Hematopoietic multipotent progenitor cell treated with erythropoietin and hydrocortisone succinate and interleukin-3 and kit ligand, for 8 days (in vitro differentiated cells): Measurements from ENCODE around the gene FAM156A.
"Not testable (repeated sequence)": the region's sequence is repeated elsewhere in the genome, so short reads cannot be mapped to it uniquely, and the experiment has no call there.

Experiments
- DNase-seq: peaks from one replicate; pipeline ENCODE4 v3.0.0-alpha.2; 2015

The FAM156A gene

GRCh38 chrX:52958113-52958959 is at the start of gene FAM156A:
TSS of gene FAM156A (minus strand) at chrX:52958518. CDS start at chrX:52948588, 9,930 bp downstream.
- not testable (repeated sequence) for DNase-seq

- peak; percentile 8 for DNase-seq
These were observed 47.0 kb upstream of the FAM156A start for GRCh38 chrX:53005327-53005726.

GRCh38 chrX:53004811-53005210 is 46.5 kb upstream of the FAM156A start:
- no peak for DNase-seq

GRCh38 chrX:53004038-53004437 is 45.7 kb upstream of the FAM156A start:
- DNase-seq: no peak

- DNase-seq: no peak
These were observed 44.8 kb upstream of the FAM156A start for GRCh38 chrX:53003111-53003510.

- no peak for DNase-seq
These were observed 43.6 kb upstream of the FAM156A start for GRCh38 chrX:53001958-53002357.

- no peak for DNase-seq
These were observed 42.3 kb upstream of the FAM156A start for GRCh38 chrX:53000447-53001135.

- no peak for DNase-seq
These were observed 37.6 kb upstream of the FAM156A start for GRCh38 chrX:52995987-52996331.

GRCh38 chrX:52995135-52995986 is 37.0 kb upstream of the FAM156A start:
- peak; percentile 96 for DNase-seq

GRCh38 chrX:52990848-52991247 is 32.5 kb upstream of the FAM156A start:
- DNase-seq: no peak

- DNase-seq: peak; percentile 71
These were observed 31.8 kb upstream of the FAM156A start for GRCh38 chrX:52990011-52990631.

- DNase-seq: no peak
These were observed 30.9 kb upstream of the FAM156A start for GRCh38 chrX:52988985-52989917.

GRCh38 chrX:52983321-52984000 is 25.1 kb upstream of the FAM156A start:
- no peak for DNase-seq

GRCh38 chrX:52979993-52980392 is 21.7 kb upstream of the FAM156A start:
- no peak for DNase-seq

- no peak for DNase-seq
These were observed 21.2 kb upstream of the FAM156A start for GRCh38 chrX:52979568-52979967.

GRCh38 chrX:52977953-52978352 is 19.6 kb upstream of the FAM156A start:
- no peak for DNase-seq

- DNase-seq: not testable (repeated sequence)
These were observed 17.3 kb upstream of the FAM156A start for GRCh38 chrX:52975576-52975975.

GRCh38 chrX:52974336-52974992 is 16.1 kb upstream of the FAM156A start:
- DNase-seq: not testable (repeated sequence)

GRCh38 chrX:52967922-52968321 is 9.6 kb upstream of the FAM156A start:
- DNase-seq: not testable (repeated sequence)

GRCh38 chrX:52966993-52967738 is 8.8 kb upstream of the FAM156A start:
- not testable (repeated sequence) for DNase-seq
